ENCODE data around the gene APLP1. TPM values are rescaled to one million over a fixed set of nuclear protein-coding genes. Genes with fewer than 3 reads are reported as not detected.

APLP1 gene
- total RNA-seq, 1 experiment from 2014 or later: 2.0 TPM

GRCh38 chr19:35894342-35894741 is 26.0 kb downstream of the APLP1 start:
- Histone ChIP-seq H3K79me2 (ENCODE audit: low read depth) (peaks cover 15% of the 10 kb centered on the region), H3K4me1 (replicated peaks; ENCODE audit: insufficient read depth) (no peaks in the 10 kb centered on the region), H3K27ac (no peak overlapping the region), H3K9me2 (ENCODE audit: insufficient read depth) (no peaks in the 10 kb centered on the region), H3K4me2 (no peak overlapping the region), H2AFZ (no peak overlapping the region), H4K20me1 (ENCODE audit: insufficient read depth) (no peaks in the 10 kb centered on the region), H3K36me3 (ENCODE audit: low read depth) (peaks cover 16% of the 10 kb centered on the region; the same call in 1 of the 2 replicates), H3F3A (ENCODE audit: insufficient read depth, low read depth) (no peaks in the 10 kb centered on the region), H3K9me3 (ENCODE audit: insufficient read depth, low read depth) (no peaks in the 10 kb centered on the region), H3K27me3 (ENCODE audit: insufficient read depth, low read depth) (no peaks in the 10 kb centered on the region), H3K4me3 (no peak overlapping the region)
- no peak for DNase-seq
- intact Hi-C loops (cut with micrococcal nuclease; ENCODE audit: unreplicated experiment): no loop called here
- no peak for TF ChIP-seq EZH2 (IDR thresholded peaks at IDR 0.05; ENCODE audit: low read depth)
- no peak for TF ChIP-seq CTCF (conservative IDR thresholded peaks at IDR 0.05)
- no TSS peak for BruUV-seq (replicated peaks)
- ChIA-PET CTCF (no interaction called here), POLR2A (ENCODE audit: unreplicated experiment) (no interaction called here)

- H2AFZ ChIP-seq: no peak overlapping the region
- H3K9me2 ChIP-seq (ENCODE audit: insufficient read depth): no peaks in the 10 kb centered on the region
- H3K27me3 ChIP-seq (ENCODE audit: insufficient read depth, low read depth): no peaks in the 10 kb centered on the region
- no peaks in the 10 kb centered on the region for H4K20me1 ChIP-seq (ENCODE audit: insufficient read depth)
- ChIA-PET POLR2A (ENCODE audit: unreplicated experiment) (no interaction called here), CTCF (interaction anchor here (0.5 kb wide), 1 partner anchor 13 kb away, joined by 3 read pairs; no protein-coding TSS in a partner anchor)
- no peak overlapping the region for H3K4me2 ChIP-seq
- peaks cover 16% of the 10 kb centered on the region; the same call in 1 of the 2 replicates for H3K36me3 ChIP-seq (ENCODE audit: low read depth)
- H3K4me3 ChIP-seq: no peak overlapping the region
- no peak for DNase-seq
- intact Hi-C loops (cut with micrococcal nuclease; ENCODE audit: unreplicated experiment): no loop called here
- peaks cover 16% of the 10 kb centered on the region for H3K79me2 ChIP-seq (ENCODE audit: low read depth)
- peaks cover 3% of the 10 kb centered on the region; the same call in 1 of the 2 replicates for H3K4me1 ChIP-seq (replicated peaks; ENCODE audit: insufficient read depth)
- TF ChIP-seq CTCF (conservative IDR thresholded peaks at IDR 0.05): no peak
- TF ChIP-seq EZH2 (IDR thresholded peaks at IDR 0.05; ENCODE audit: low read depth): no peak
- H3K27ac ChIP-seq: no peak overlapping the region
- BruUV-seq (replicated peaks): no TSS peak
- no peaks in the 10 kb centered on the region for H3K9me3 ChIP-seq (ENCODE audit: insufficient read depth, low read depth)
- peaks cover 3% of the 10 kb centered on the region; the same call in 1 of the 2 replicates for H3F3A ChIP-seq (ENCODE audit: insufficient read depth, low read depth)
These were observed 27.7 kb downstream of the APLP1 start for GRCh38 chr19:35895911-35896642.

- no peaks in the 10 kb centered on the region for H3K9me2 ChIP-seq (ENCODE audit: insufficient read depth)
- ChIA-PET CTCF (interaction anchor here (0.5 kb wide), 1 partner anchor 13 kb away, joined by 3 read pairs; no protein-coding TSS in a partner anchor), POLR2A (ENCODE audit: unreplicated experiment) (no interaction called here)
These were observed 28.3 kb downstream of the APLP1 start for GRCh38 chr19:35896643-35897040.

More at GRCh38 chr19:35896643-35897040, 28.3 kb downstream of the APLP1 start:
- Histone ChIP-seq H2AFZ (no peak overlapping the region), H3K27ac (no peak overlapping the region), H3K36me3 (ENCODE audit: low read depth) (peaks cover 16% of the 10 kb centered on the region; the same call in 1 of the 2 replicates), H3K4me3 (no peak overlapping the region), H3K79me2 (ENCODE audit: low read depth) (peaks cover 16% of the 10 kb centered on the region), H3K4me2 (no peak overlapping the region), H3K27me3 (ENCODE audit: insufficient read depth, low read depth) (no peaks in the 10 kb centered on the region), H4K20me1 (ENCODE audit: insufficient read depth) (no peaks in the 10 kb centered on the region), H3F3A (ENCODE audit: insufficient read depth, low read depth) (peaks cover 4% of the 10 kb centered on the region; the same call in 1 of the 2 replicates), H3K9me3 (ENCODE audit: insufficient read depth, low read depth) (no peaks in the 10 kb centered on the region), H3K4me1 (replicated peaks; ENCODE audit: insufficient read depth) (peaks cover 8% of the 10 kb centered on the region; the same call in 1 of the 2 replicates)
- no peak for DNase-seq
- TF ChIP-seq EZH2 (IDR thresholded peaks at IDR 0.05; ENCODE audit: low read depth) (no peak), CTCF (conservative IDR thresholded peaks at IDR 0.05) (no peak)
- no TSS peak for BruUV-seq (replicated peaks)
- intact Hi-C loops (cut with micrococcal nuclease; ENCODE audit: unreplicated experiment): no loop called here
